Endothelial cell of umbilical vein (primary cell): ENCODE measurements around the gene HIVEP1. TPM values are rescaled to one million over a fixed set of nuclear protein-coding genes. Genes with fewer than 3 reads are reported as not detected.

Experiments used
- BruUV-seq: library from RNA; stranded (reverse); fragments of 400-500 nt; replicated peaks from 2 replicates; lab custom pipeline; 2021; lab: Mats Ljungman, UMichigan
- CTCF ChIA-PET: fragments of 300-600, 350-600 bp; sonication (Branson Sonifier 250); formaldehyde crosslinking; loops from one replicate; lab custom pipeline; 2021; ENCODE audit warnings: antibody characterized with exemption, inconsistent platforms; lab: Charles Lee
- POLR2A ChIA-PET: fragments of 300-600, 350-600 bp; sonication (Branson Sonifier 250); formaldehyde crosslinking; loops from one replicate; lab custom pipeline; 2021; ENCODE audit warnings: antibody characterized with exemption, inconsistent platforms; lab: Charles Lee
- DNase-seq: peaks from one replicate; pipeline ENCODE4 v3.0.0-alpha.2; 2011; ENCODE audit warnings: low read depth, low spot score
- FAIRE-seq: peaks from 2 replicates; lab custom pipeline; 2011; peaks lifted over from hg19 to GRCh38; lab: Jason Lieb, UNC
- H2AFZ ChIP-seq: 2 replicates; pipeline ENCODE4 v1.6.0; 2012; ENCODE audit warnings: low read depth, low read length, control low read depth, inconsistent platforms
- H3K27ac ChIP-seq: 2 replicates; pipeline ENCODE4 v1.5.1; 2011; ENCODE audit warnings: low read depth, mild to moderate bottlenecking, control low read depth, low read length, moderate library complexity; ENCODE audit not compliant: insufficient read depth
- H3K27me3 ChIP-seq, 2 experiments: 2 replicates each; pipeline versions ENCODE4 v1.6.0 to v1.6.1; 2011; ENCODE audit warnings: low read length in 2 of 2, mixed read lengths in 1 of 2; ENCODE audit not compliant: control insufficient read depth in 2 of 2, insufficient read depth in 2 of 2
- H3K36me3 ChIP-seq, 2 experiments: 2 replicates in 1 of 2; 3 replicates in 1 of 2; pipeline ENCODE4 v1.5.1; 2011; ENCODE audit warnings: low read length in 2 of 2, mild to moderate bottlenecking in 1 of 2, moderate library complexity in 1 of 2; ENCODE audit not compliant: control insufficient read depth in 2 of 2, insufficient read depth in 2 of 2; ENCODE audit errors: extremely low read depth in 1 of 2
- H3K4me1 ChIP-seq: 3 replicates; pipeline ENCODE4 v1.5.1; 2011; ENCODE audit warnings: mild to moderate bottlenecking, low read length; ENCODE audit not compliant: control insufficient read depth, insufficient read depth; ENCODE audit errors: extremely low read depth
- H3K4me2 ChIP-seq: 2 replicates; pipeline ENCODE4 v1.6.1; 2011; ENCODE audit warnings: low read length, control low read depth, mixed read lengths; ENCODE audit not compliant: insufficient read depth
- H3K4me3 ChIP-seq, 3 experiments: fragments of 200-600 bp in 1 of 3; sonication (generic), shearing (Covaris generic) in 1 of 3; replicated peaks in 1 of 3; 2 replicates each; pipeline ENCODE4 v1.5.1; 2011 to 2016; ENCODE audit warnings: control low read depth in 3 of 3, low read length in 3 of 3, mild to moderate bottlenecking in 2 of 3, inconsistent platforms in 1 of 3, low read depth in 1 of 3, moderate library complexity in 1 of 3; ENCODE audit not compliant: insufficient read depth in 1 of 3
- H3K79me2 ChIP-seq: 2 replicates; pipeline ENCODE4 v1.6.0; 2012; ENCODE audit warnings: low read length, inconsistent platforms; ENCODE audit not compliant: control insufficient read depth, insufficient read depth
- H3K9ac ChIP-seq: replicated peaks from 2 replicates; pipeline ENCODE3; 2011; ENCODE audit warnings: low read length, control low read depth; ENCODE audit not compliant: insufficient read depth; ENCODE audit errors: extremely low read depth
- H3K9me1 ChIP-seq: replicated peaks from 3 replicates; pipeline ENCODE4 v1.6.0; 2011; ENCODE audit warnings: mild to moderate bottlenecking, low read length; ENCODE audit not compliant: control insufficient read depth, insufficient read depth; ENCODE audit errors: extremely low read depth
- H3K9me3 ChIP-seq: replicated peaks from 2 replicates; pipeline ENCODE4 v1.5.1; 2012; ENCODE audit warnings: low read length, inconsistent platforms; ENCODE audit not compliant: control insufficient read depth, insufficient read depth
- H4K20me1 ChIP-seq: replicated peaks from 2 replicates; pipeline ENCODE3; 2011; ENCODE audit warnings: mild to moderate bottlenecking, low read length; ENCODE audit not compliant: control insufficient read depth, insufficient read depth; ENCODE audit errors: extremely low read depth
- EZH2 ChIP-seq: IDR thresholded peaks from 2 replicates; pipeline ENCODE4 v1.6.1; 2012; ENCODE audit warnings: borderline replicate concordance, low read depth, mild to moderate bottlenecking, moderate library complexity, low read length, inconsistent platforms; ENCODE audit not compliant: severe bottlenecking
- FOS ChIP-seq: IDR thresholded peaks from 2 replicates; pipeline ENCODE4 v1.6.1; 2011; ENCODE audit warnings: mild to moderate bottlenecking, low read length, moderate library complexity, borderline replicate concordance; ENCODE audit not compliant: insufficient read depth
- GATA2 ChIP-seq: IDR thresholded peaks from 2 replicates; pipeline ENCODE4 v1.7.0; 2011; ENCODE audit warnings: low read depth, mild to moderate bottlenecking, moderate library complexity, mixed read lengths, low read length; ENCODE audit not compliant: insufficient read length, insufficient read depth
- JUN ChIP-seq: IDR thresholded peaks from 2 replicates; pipeline ENCODE4 v1.6.1; 2011; ENCODE audit warnings: borderline replicate concordance, low read depth; ENCODE audit not compliant: insufficient read length, insufficient read depth
- MAX ChIP-seq: IDR thresholded peaks from 2 replicates; pipeline ENCODE4 v1.6.1; 2011; ENCODE audit not compliant: insufficient read depth, insufficient read length
- MYC ChIP-seq: IDR thresholded peaks from one replicate; pipeline ENCODE4 v1.6.1; 2011; ENCODE audit warnings: mild to moderate bottlenecking, low read depth, low read length
- POLR2A ChIP-seq: IDR thresholded peaks from 2 replicates; pipeline ENCODE4 v1.6.1; 2012; ENCODE audit warnings: low read depth, mild to moderate bottlenecking, control low read depth, low read length
- POLR2AphosphoS5 ChIP-seq: IDR thresholded peaks from 2 replicates; pipeline ENCODE4 v1.6.1; 2012; ENCODE audit warnings: low read depth, mild to moderate bottlenecking, control low read depth, low read length, moderate library complexity; ENCODE audit not compliant: insufficient read depth
- dilution Hi-C: fragments of 300-500 bp; cut with MboI; formaldehyde crosslinking; loops from one replicate; pipeline ENCODE4 v1.15.0; 2019; ENCODE audit warnings: low sequenced_read_pairs; ENCODE audit not compliant: extremely low pct_ligation_motif_present
- intact Hi-C: fragments of 100-400 bp; cut with micrococcal nuclease; formaldehyde crosslinking; loops from one replicate; pipeline ENCODE4 v1.10.0; 2022
- polyA plus RNA-seq, 4 experiments: library from polyadenylated mRNA; depleted of rRNA in 3 of 4; stranded (reverse) in 3 of 4; unstranded in 1 of 4; fragments of >200 nt; gene quantifications; 2 replicates each; pipeline versions ENCODE4 v1.2.1 to v1.2.3, GENCODE V29; 2011 to 2012; ENCODE audit warnings: missing spikeins in 1 of 4
- total RNA-seq: library from RNA; stranded (reverse); gene quantifications from 2 replicates; pipeline ENCODE4 v1.2.3, GENCODE V29; 2021
- TF ChIP-seq, protein P1 (sequence below), 2 donors: IDR thresholded peaks; 1 replicate in 1 of 2; 2 replicates in 1 of 2; pipeline ENCODE4 v1.5.1; 2011; ENCODE audit warnings: low read length in 2 of 2, mild to moderate bottlenecking in 2 of 2, moderate library complexity in 2 of 2, control low read depth in 1 of 2, inconsistent platforms in 1 of 2, low read depth in 1 of 2; ENCODE audit not compliant: insufficient read depth in 1 of 2; ENCODE audit errors: extremely low read depth in 1 of 2

Gene HIVEP1
- total and polyA plus RNA-seq, 2 donors (not counting 3 experiments of a cell fraction or from before 2014, with no cell fraction given) = 33.5 to 49.2 TPM

DNA sequence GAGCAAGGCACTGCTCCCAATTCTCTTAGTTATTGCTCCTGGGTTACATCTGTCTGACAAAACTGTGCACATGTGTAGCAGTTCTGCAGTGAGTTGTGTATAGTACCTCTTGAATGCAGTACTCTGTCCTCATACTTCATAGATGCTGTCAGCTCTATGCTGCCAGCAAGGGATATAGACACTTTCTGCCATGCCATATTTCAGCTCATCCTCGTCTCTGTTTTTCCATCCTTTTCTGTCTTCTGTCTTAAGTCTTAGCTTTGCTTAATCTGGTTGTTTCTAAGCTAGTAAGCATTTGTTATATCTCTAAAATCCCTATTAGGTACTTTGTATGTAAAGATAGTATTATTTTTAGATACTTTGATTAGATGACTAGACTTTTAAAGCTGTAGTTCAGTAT is 76.4 kb downstream of the HIVEP1 start:
- Histone ChIP-seq H3K36me3 (peaks cover 0 to 10% of the 10 kb centered on the region in 2 experiments), H3K79me2 (peaks cover 27% of the 10 kb centered on the region), H3K4me1 (peaks cover 2% of the 10 kb centered on the region), H3K9me3 (no peaks in the 10 kb centered on the region), H3K27ac (no peak overlapping the region), H3K9me1 (no peaks in the 10 kb centered on the region), H3K27me3 (no peaks in the 10 kb centered on the region), H3K9ac (no peak overlapping the region), H2AFZ (no peak overlapping the region), H3K4me3 (no peak overlapping the region), H3K4me2 (no peak overlapping the region), H4K20me1 (peaks cover 2% of the 10 kb centered on the region)
- CTCF ChIA-PET = interaction anchor here (1.1 kb wide), 1 partner anchor 46 kb away, joined by 3 read pairs; no protein-coding TSS in a partner anchor
- dilution Hi-C loops = no loop called here
- FAIRE-seq = no peak
- DNase-seq = no peak
- POLR2A ChIA-PET = no interaction called here
- no TSS peak for BruUV-seq
- intact Hi-C loops = no loop called here
- TF ChIP-seq POLR2AphosphoS5 (no peak), MAX (no peak), JUN (no peak), MYC (no peak), POLR2A (no peak), FOS (no peak), GATA2 (no peak), EZH2 (no peak)
- TF ChIP-seq, protein P1, sequence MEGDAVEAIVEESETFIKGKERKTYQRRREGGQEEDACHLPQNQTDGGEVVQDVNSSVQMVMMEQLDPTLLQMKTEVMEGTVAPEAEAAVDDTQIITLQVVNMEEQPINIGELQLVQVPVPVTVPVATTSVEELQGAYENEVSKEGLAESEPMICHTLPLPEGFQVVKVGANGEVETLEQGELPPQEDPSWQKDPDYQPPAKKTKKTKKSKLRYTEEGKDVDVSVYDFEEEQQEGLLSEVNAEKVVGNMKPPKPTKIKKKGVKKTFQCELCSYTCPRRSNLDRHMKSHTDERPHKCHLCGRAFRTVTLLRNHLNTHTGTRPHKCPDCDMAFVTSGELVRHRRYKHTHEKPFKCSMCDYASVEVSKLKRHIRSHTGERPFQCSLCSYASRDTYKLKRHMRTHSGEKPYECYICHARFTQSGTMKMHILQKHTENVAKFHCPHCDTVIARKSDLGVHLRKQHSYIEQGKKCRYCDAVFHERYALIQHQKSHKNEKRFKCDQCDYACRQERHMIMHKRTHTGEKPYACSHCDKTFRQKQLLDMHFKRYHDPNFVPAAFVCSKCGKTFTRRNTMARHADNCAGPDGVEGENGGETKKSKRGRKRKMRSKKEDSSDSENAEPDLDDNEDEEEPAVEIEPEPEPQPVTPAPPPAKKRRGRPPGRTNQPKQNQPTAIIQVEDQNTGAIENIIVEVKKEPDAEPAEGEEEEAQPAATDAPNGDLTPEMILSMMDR (IDR thresholded peaks at IDR 0.05; ENCODE audit: extremely low read depth in 1 of 2, insufficient read depth in 1 of 2, low read depth in 1 of 2, low read length in 2 of 2) = no peak
